ENCODE results near the gene SGO1.

SGO1 gene

GRCh38 chr3:20154928-20155327 lies 31.1 kb downstream of the SGO1 start:
- no peak for DNase-seq (ENCODE audit: low spot score)

DNA sequence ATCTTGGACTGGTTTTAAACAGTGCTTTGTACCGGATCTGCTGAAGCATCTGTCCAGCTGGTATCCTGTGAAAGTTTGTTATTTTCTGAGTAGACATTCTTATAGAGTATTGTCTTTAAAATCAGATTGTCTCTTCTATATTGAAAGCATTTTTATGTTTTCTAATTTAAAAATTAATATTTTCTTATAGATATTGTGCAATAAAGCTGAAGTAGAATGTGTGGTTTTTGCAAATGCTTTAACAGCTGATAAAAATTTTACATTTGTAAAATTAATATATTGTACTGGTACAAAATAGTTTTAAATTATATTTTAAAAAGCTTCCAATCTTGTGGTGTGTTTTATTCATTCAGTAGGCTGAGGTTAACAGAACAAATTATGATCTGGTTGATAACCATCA lies 31.9 kb downstream of the SGO1 start:
- no peak for DNase-seq (ENCODE audit: low spot score)

DNA sequence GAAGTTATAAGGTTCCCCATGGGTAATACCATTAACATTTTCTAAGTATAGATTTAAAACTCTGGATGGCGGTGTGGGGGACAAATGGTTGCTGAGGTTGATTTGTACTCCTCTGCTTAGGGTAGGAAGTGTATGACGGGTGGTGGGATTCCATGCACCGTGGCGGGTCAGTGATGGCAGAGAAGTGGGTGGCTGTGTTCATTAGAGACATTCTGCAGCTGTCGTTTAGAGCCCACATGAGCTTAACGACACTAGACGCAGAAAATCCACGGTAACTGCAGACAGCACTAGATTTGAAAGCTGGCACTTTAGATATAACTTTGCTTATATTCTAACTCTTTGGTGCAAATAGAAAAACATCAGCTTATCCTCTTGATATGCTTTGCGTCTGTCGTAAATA lies 37.5 kb downstream of the SGO1 start:
- no peak for DNase-seq (ENCODE audit: low spot score)

- no peak for DNase-seq (ENCODE audit: low spot score)
Measured at GRCh38 chr3:20147361-20147760, 38.6 kb downstream of the SGO1 start.

GRCh38 chr3:20146301-20146700 lies 39.7 kb downstream of the SGO1 start:
- no peak for DNase-seq (ENCODE audit: low spot score)

GRCh38 chr3:20145874-20146273 lies 40.1 kb downstream of the SGO1 start:
- DNase-seq (ENCODE audit: low spot score): no peak

DNA sequence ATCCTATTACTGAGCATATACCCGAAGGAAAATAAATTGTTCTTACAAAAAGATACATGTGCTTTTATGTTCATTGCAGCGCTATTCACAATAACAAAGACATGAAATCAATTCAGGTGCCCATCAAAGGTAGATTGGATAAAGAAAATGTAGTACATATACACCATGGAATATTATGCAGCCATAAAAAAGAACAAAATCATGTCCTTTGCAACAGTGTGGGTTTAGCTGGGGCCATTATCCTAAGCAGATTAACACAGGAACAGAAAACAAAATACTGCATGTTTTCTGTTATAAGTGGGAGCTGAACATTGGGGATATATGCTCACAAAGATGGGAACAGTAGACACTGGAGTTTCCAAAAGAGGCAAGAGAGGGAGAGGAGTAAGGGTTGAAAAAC lies 42.5 kb downstream of the SGO1 start:
- DNase-seq (ENCODE audit: low spot score): no peak

DNA sequence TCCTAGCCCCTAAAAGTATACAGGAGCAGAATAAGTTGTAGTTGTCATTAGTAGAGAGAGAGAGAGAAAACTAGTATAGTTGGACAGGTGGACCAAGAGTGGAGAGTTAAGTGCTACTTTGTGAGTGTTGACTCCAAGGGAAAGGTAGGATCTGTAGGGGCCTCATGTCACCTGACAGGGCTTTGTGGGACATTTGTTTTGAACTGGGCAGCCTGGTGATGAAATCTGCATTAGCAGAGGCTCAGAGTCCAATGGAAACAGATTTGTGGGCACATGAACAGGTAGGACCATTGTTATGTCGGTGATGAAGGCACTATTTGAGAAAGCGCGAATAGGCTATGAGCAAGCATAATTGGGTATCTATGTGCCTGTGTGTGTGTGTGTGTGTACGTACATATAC lies 43.5 kb downstream of the SGO1 start:
- no peak for DNase-seq (ENCODE audit: low spot score)

DNA sequence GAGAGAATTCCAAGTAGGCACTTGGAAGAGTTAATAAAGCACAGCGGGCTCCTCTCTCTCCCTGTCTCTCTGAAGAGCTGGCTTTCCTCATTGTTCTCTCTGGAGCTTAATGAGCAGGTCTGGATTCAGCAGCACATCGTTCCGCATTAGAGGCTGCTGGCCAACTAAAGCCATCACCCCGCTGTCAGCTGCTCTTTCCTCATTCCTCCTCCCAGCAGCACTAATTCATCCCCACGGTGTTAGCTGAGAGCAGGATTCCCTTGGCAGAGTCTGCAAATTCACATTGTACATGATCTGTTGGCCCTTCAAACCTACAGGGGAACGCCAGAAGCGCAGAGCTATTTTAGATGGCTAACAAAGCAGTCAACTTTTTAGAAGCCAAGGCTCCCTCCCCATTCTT lies 44.2 kb downstream of the SGO1 start:
- DNase-seq (ENCODE audit: low spot score): peak; percentile 47

GRCh38 chr3:20141316-20141715 lies 44.7 kb downstream of the SGO1 start:
- DNase-seq (ENCODE audit: low spot score): no peak

DNA sequence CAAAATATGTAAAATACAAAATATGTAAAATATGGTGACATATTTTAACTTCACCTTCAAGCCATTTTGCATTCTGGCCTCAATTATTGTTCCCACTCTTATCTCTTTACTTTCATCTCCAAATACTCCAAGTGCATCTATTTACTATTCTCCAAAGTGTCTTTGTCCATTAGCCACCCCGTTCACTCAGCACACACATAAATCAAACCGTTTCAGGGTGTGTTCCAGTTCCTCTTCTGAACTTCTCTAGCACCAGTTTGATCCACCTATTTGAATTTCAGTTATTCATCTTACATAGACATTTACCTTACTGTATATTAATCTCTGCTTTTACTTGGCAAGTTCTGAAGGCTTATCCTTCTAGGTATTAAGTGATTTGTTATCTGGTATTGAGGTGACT lies 45.1 kb downstream of the SGO1 start:
- DNase-seq (ENCODE audit: low spot score): no peak

DNA sequence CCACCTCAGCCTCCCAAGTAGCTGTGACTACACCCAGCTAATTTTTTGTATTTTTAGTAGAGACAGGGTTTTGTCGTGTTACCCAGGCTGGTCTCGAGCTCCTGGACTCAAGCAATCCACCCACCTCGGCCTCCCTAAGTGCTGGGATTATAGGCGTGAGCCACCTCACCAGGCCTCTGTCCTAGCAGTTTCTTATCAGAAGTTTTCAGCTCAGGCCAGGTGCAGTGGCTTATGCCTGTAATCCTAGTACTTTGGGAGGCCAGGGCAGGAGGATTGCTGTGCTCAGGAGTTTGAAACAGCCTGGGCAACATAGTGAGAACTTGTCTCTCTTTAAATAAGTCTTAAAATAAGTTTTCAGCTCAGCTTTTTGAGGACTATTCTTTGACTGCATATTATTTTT lies 48.4 kb downstream of the SGO1 start:
- no peak for DNase-seq (ENCODE audit: low spot score)

DNA sequence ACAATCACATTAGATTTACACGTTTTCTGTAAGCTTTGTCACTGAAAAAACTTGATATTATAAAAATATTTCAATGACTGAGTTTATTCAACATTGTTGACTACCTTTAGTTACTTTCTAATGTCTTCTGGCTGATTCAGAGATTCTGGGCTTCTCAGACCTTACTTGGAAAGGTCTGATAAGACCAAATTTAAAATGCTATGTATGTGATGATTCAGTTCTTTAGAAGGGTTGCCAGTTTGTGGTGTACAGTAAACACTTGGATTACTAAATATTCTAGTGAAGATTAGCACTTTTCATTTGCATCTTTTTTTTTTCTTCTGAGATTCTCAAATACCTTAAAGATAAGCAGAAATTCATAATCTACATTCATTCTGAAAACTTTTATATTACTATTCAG lies 49.8 kb downstream of the SGO1 start:
- DNase-seq (ENCODE audit: low spot score): no peak

GRCh38 chr3:20130106-20130505 lies 55.9 kb downstream of the SGO1 start:
- no peak for DNase-seq (ENCODE audit: low spot score)

GRCh38 chr3:20128358-20128757 lies 57.6 kb downstream of the SGO1 start:
- no peak for DNase-seq (ENCODE audit: low spot score)

DNA sequence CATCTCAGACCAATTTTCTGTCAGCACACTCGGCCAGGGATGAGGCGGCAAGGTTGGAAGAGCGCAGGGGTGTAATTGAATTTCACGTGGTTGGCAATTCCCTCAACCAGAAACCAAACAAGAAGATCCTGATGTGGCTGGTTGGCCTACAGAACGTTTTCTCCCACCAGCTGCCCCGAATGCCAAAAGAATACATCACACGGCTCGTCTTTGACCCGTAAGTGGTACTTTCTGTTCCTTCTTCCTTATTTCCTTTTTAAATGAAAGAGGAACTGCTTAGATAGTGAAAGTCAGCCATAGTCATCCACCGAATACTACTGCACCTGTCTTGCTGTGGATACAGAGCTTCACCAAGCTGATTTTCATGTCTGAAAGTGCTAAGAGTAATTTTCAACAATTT lies 60.1 kb downstream of the SGO1 start:
- no peak for DNase-seq (ENCODE audit: low spot score)

- DNase-seq (ENCODE audit: low spot score): no peak
Measured at GRCh38 chr3:20125289-20125688, 60.7 kb downstream of the SGO1 start.

GRCh38 chr3:20123131-20123652 lies 62.8 kb downstream of the SGO1 start:
- no peak for DNase-seq (ENCODE audit: low spot score)

DNA sequence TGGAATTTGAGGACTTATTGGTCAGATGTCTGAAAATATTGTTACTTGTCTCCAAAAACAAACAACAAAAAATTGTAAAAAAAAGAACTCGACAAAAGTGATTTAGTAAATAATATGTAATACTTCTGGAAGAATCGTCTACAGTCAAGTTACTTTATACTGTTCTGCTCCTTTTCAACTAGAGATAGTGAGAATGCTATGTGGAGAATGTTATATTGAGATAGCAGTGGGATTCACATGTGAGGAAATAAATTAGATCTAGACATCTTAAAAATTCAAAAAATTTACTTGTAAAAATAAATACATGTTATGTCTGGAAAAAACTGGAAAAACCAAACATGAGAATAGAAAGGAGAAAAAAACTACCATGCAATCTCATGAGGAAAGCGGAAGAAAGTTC lies 64.9 kb downstream of the SGO1 start:
- DNase-seq (ENCODE audit: low spot score): no peak
